ENCODE results near the gene FAM47C.
"Not testable (repeated sequence)": the region's sequence is repeated elsewhere in the genome, so short reads cannot be mapped to it uniquely, and the experiment has no call there.

The FAM47C gene

DNA sequence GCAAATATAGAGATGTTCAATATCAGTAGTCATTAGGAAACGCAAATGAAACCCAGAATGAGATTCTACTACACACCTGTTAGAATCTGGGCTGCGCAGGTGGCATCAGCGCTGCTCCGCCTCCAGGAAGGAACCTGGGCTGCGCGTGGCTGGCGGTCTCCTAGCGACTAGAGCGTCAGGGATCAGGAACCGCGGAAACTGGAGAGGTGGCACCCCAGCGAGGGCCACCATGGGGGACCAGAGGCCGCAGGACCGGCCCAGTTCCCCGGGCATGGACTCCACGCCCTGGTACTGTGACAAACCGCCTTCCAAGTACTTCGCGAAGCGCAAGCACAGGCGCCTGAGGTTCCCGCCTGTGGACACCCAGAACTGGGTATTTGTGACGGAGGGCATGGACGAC, at the start of gene FAM47C:
FAM47C (plus strand) TSS at position 185 of the 400 bp plus-strand sequence; CDS start at position 230, 45 bp downstream.
- DNase-seq, result not testable (repeated sequence)

DNA sequence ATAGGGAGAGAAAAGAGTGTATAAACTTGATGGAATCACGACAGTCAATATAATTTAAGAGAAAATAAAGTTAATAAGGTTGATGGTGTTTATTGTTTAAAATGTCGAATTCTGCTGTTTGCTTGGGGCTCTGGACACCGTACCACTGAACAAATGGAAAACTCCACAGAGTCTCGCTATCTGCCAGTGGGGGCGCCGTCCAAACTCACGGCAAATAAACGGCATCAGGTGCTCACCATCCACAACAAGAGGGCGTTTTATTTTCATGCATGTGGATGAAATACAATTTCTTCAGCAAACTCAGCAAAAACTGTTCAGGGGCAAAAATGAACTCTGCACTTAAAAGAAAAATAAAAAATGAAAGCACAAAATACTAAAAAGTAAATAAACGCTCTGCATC, 46.6 kb upstream of the FAM47C start:
- no peak for DNase-seq

DNA sequence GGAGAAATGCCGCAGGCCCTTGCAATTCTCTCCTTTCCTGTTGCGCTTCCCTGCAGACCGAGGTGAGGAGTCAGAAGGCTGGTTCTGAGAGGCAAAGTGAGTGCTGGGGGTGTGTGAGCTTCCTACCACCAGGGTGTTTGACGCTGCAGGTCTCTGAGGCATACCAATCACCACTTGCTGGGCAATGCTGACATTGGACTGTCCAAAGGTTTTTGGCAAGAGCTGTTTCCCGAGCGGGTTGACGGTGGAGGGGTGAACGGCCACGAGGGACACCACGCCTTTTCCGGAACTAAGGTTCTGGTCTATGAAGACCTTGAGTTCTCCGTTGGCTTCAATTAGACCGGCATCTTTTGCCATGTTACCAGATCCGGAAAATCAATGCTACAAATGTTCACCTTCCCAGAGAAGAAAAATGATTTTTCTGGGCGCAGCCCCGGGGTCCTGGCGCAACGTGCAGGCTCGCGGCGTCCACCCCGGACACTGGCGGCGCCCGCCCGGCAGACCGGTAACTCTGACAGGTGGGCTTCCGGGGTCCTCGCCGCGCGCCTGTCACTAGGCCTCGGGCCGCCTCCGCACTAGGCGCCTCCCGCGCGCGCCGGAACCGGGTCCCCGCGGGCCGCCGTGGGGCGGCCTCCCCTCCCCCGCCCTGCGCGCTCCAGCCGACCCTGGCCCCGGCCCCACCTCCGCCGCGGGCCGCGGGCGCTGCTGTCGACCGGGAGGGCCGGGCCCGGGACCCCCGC, 44.9 kb upstream of the FAM47C start:
- no peak for DNase-seq

DNA sequence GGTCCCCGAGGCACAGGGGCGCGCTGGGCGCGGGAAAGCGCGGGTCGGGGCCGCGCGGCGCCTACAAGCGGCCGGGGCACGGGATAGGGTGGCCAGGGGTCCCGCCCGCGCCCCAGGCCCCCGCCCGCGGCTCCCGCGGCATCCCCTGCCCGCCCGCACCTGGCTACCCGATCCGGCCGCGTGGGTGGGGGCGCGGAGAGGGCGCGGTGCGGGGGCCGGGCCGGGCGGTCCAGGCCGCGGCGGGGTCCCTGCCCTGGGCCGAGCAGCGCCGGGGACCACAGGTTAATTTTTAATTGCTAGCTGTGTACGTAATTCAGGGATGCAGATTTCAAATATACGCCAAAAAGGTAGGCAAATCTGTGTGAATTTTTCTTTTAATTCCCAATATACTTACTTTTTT, 44.3 kb upstream of the FAM47C start:
- no peak for DNase-seq

DNA sequence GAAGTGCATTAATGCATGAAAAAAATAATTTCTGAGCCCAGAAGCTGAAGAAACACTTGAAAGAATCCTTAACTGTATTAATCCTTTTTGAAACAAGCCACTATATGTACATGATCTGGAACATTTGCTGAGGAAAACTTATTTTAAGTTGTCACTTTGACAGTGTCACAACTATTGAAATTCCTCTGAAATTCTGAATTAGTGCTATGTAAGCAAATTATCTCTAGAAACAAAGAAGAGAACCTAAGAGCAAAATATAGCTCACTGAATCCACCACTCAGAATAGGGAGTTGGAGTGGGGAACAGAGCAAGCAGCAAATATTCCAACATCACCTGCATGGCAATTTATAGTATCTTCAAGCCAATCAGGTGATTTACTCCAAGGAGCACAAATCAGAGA, 34.6 kb upstream of the FAM47C start:
- no peak for DNase-seq

DNA sequence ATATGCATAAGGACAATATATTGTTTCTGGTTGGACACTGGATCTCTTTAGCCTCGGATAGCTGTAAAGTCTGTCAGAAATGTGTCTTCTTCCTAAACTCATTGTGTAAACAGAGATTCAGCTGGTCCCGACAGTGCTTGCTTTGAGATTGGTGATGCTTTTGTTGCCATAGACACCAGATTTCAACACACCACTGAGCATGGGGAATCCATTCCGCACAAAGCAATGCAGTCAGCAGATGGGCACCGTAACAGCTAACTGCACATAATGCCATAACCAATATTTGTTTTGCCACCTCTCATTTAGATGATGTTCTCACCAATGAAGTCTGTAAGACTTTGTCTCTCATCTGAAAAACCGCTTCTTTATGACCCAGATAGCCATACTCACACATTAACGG, 33.3 kb upstream of the FAM47C start:
- no peak for DNase-seq

DNA sequence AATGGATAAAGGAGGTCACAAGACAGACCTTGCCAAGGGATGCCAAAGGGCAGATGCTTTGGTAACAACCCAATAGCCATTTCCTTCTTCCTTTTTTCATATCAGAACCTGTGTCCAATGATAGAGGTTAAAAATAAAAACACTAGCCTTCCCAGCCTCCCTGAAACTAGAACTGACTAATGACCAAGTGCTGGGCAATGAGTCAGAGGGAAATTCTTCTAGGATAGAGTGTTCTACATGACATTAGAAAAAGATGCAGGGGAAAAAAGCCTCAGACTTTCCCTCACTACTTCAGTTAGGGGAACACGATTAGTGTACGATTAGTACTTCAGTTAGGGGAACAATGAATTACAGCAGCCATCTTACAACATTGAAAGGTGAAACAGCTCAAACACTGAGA, 29.3 kb upstream of the FAM47C start:
- no peak for DNase-seq

DNA sequence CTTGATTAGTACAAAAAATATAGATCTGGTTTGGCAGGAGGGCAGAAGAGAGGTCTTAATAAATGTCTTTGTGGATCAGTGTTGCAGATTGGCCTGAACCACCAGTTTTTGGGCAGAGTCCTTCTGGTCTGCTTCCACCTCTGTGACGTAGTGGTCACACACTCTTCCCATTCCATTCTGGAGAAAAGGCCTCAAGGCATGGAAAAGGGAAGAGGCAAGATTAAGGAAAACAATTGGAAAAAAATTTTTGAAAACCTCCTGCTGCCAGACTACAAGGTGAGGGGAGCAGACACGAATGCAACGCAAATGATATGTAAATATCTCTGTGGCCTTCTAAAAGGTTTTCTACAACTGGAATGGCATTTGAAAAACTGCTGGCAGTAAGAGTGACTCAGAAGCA, 24.3 kb upstream of the FAM47C start:
- DNase-seq, result no peak

DNA sequence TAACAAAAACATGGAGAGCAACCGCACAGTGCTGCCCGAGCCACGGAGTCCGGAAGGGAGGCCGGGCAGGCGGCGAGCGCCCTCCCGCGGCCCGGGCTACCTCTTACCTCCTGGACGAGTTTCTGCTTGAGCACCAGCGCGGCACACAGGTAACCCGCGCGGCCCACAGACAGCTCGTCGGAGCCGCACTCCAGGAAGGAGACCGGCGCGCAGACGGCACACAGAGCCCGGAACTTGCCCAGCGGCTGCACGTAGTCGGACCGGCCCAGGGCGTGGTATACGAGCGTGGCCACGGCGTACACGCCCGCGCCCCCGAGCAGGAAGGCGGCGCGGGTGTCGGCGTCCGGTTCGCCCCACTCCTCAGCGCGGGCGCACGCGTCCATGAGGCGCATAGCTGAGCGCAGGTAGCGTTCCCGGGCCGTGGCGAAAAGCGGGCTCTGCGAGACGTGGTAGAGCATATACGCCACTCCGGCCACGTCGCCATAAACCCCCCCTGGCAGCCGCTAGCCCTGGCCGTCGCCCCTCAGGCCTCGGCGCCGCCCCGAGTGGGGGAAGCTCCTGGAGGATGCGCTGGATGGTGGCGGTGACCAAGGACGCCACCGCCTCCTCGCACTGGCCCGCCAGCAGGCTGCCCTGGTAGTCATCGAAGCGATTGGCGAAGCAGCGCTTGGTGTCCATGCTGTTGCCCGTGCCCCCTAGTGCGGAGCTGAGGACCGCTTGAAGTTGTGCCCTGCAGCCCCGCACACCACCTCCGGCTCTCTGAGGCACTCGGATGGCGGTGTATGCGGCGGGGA, 22.6 kb upstream of the FAM47C start:
- DNase-seq, result not testable (repeated sequence)

DNA sequence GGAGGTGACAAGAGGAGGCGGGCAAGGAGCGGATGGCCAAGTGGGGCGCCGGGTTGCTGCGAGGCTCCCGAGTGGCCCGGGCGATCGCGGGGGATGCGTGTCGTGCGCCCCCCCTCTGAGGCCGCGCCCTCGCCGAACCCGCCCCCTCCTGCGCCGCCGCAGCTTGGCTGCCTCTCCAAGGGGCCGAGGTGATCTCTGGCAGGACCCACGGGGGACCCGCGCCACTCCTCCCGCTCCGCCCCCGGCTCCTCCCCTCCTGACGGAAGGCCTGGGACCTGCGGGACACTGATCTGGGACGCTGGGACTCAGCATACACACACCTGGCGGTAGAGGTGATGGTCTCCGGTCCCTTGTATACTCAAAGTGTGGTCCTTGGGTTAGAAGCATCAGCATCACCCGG, 21.9 kb upstream of the FAM47C start:
- no peak for DNase-seq

DNA sequence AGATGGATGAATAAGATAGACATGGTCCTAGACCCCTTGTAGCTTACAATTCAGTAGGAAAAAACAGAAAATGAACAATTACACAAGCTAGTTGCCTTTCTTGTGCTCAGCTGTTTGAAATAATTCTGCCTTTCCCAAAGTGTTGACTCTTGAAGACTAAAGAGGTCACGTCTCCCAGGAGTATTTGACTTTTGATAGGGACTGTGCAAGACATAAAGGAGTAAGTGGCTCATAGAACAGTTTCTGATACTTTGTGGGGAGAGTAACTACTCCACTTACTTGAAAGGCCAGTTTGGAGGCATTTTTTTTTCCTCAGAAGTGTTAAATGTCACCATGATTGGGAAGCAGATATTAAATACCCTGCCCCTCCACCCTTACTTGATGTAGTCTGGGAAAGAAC, 21.0 kb upstream of the FAM47C start:
- not testable (repeated sequence) for DNase-seq

DNA sequence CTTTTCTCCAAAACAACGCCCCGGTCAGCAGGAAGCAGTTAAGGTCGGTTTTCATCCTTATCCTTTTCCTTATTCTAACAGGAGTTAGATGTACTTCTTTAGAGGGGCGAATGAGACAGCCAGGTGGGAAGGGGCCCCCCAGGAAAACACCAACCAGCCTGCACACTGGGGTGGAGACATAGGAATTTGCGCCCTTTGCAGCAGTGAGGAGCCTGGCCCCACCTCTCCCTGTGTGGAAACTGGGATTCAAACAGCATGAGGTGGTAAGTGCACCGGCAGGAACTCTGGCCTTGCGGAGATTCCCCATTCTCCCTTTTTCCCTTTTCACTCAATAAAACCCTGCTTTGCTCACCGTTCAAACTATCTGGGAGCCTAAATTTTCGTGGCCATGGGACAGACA, 8.0 kb upstream of the FAM47C start:
- no peak for DNase-seq

DNA sequence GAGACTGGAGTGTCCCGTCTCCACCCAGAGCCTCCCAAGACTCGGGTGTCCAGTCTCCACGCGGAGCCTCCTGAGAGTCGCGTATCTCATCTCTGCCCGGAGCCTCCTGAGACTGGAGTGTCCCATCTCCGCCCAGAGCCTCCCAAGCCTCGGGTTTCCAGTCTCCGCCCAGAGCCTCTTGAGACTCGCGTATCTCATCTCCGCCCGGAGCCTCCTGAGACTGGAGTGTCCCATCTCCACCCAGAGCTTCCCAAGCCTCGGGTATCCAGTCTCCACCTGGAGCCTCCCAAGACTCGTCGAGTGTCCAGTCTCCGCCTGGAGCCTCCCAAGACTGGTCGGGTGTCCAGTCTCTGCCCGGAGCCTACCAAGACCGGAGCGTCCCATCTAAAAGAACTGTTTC, 2.3 kb downstream of the FAM47C start:
- DNase-seq, result no peak

DNA sequence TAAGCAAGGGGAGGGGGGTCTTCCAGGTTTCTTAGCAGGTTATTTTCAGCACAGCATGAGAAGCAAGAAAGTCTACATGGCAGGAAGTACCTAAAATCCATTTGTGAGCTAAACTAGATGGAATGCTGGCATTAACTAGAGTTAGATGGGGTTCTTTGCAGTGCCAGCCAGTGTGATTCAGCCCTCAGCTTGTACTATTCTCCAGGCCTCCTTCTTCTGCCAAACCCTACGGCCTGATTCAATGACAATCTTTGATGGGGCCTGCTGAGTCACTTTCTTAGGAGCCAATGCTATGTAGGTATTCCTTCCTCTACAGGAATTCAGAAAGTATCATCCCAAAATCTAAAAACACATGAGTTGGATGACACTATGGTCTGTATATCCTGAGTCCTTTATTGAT, 26.1 kb downstream of the FAM47C start:
- DNase-seq, result not testable (repeated sequence)

DNA sequence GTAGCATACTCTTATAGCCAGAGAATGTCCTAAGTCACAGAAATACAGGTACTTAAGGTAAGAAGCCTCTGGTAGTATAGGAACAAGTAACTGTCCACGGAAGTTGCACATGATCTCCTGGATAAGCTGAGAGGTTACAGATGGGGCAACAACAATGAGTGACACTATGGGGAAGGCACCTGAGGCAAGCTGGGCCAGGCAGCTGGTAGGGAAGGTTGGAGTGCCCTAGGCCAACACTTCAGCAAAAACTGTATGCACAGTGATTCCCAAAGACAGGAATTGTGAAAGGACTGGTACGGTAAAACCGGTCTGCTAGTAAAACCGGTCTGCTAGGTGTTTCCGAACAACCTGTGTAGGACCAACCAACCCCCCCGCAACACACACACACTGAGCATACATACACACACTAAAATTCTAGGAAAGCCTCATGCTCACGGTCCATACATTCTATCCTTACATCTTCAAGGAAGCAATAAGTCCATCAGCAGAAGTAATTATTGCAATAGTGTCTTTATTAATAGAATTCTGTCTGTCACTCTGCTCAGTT, 28.6 kb downstream of the FAM47C start:
- DNase-seq, result not testable (repeated sequence)

DNA sequence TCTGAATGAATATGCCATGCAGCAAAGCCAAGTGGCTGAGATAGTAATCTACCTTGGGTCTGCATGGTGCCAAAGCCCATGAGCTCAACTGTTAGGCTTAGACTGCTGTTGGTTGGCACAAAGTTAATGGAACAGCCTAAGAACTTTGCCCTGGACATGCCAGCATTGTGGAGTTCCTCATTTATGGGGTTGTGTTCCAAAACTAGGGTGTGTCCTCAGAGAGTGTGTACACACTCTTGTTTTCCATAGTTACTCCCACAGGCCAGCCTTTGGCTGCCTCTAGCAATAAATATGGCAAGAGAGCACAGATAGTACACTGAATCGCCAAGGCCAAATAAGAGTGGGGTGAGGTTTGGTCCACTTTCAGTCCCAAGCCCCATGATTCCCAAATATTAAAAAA, 30.6 kb downstream of the FAM47C start:
- not testable (repeated sequence) for DNase-seq

DNA sequence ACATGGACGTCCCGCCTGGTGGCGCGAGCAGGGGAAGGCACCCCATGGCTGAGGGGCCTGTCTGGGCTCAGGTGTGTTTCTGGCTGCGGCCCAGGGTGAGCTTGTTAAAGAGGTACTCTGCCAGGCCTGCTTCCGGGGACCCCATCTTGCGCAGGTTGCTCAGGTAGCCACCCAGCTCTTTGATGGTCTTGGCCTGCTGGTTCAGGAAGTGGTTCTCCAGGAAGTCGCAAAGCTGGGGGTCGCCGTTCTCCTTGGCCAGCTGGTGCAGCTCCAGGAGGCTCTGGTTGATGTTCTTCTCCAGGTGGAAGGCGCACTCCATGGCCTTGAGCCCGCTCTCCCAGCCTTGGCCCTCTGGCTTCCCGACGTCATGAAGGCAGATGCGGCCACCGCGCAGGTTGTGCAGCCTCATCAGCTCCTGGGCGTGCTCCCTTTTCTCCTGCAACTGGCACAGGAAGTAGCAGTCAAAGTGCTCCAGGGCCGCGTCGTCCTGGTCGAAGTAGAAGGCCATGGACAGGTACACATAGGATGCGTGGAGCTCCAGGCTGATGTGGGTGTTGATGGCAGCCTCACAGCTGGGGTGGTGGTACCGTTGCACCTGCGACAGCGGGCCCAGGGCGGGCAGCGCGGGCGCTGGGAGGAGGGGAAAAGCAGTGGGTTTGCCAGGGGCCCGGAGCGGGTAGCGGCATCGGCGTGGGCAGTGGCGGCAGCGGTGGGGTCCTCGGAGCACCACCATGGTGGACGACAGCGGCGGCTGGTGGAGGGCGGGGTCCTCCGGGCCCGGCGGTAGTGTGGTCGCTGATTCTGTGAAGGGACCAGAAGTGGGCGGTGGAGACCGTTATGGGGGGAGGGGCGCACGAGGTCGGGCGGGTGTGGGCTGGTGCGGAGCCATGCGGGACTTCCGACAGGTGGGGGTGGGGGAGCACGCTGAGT, 35.1 kb downstream of the FAM47C start:
- not testable (repeated sequence) for DNase-seq

DNA sequence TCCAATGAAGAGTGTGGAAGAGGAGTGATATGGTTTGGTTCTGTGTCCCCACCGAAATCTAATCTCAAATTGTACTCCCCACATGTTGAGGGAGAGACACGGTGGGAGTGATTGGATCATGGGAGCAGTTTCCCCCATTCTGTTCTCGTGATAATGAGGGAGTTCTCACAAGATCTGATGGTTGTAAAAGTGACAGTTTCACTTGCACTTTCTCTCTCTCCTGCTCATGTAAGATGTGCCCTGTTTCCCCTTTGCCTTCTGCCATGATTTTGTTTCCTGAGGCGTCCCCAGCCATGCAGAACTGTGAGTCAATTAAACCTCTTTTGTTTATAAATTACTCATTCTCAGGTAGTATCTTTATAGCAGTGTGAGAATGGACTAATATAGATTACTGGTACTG, 39.6 kb downstream of the FAM47C start:
- no peak for DNase-seq

DNA sequence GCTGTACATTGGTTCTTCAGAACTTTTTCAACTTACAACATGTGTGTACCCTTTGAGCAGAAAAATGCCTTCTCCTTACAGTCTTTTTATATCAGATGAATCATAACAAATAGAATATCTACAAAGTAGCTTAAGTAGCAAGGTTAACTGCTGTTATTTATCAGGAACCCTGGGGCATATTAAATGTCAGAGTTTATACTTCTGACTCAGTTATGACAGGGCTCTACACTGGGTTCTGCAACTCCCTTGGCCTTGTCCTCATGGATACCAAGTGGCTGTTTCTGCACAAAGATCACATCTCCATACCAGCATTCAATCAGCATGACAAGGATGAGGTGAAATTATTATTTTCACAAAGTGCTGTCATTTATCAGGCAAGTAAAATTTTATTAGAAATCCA, 49.4 kb downstream of the FAM47C start:
- not testable (repeated sequence) for DNase-seq

DNA sequence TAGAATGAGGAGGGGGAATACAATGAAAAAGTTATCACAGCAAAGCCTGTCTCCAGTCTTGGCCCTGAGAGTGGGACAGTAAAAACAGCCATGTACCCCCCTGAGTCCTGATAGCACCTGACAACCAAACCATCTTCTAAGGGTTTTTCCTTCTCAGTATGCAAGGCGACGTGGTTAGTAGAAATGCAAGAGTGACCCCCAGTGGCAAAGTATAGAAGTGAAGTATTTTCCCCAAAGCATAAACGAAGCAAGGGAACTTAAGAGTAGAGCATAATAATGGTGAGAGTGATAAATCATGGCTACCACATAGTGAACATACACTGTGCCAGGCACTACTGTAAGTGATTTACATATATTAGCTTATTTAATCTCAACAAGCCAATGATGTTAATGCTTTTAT, 52.8 kb downstream of the FAM47C start:
- no peak for DNase-seq

All from CD4-positive, alpha-beta T cell treated with Interferon alpha-2 for 1 hour (primary cell).